Measurements from ENCODE around the gene APCDD1.

The APCDD1 gene

DNA sequence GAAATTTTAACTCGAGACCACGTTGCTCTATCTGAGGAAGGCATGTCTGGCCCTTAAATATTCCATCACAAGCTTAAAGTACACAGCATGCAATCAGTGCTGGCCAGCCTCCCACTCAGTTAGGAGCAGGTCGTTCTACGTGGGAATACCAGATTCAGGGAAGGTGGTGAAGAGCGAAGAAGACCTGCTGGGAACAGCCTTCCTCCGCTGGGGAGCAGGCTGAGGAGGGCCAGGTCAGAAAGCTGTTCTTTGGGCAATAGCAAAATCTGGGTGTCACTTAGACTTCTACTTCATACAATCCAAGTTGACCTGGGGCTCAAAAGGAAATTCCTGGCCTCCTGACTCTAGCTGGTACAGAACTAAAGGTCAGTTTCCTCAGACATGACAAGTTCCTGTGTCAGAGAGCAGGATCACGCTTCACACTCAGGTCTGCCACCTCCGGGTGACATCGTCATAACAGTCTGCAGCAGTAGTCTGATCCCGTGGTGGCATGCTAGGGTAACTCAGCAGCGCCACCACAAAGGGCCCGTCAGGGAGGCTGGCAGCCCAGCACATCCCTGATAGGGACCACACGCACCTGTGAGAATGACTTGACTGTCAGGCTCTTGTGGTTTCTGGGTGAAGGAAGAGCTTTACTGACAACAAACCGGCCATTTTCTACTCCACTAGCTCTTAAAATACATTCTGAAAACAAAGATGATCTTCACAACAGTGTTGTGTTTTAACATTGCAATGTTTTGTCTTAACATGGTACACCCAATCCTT, 36.1 kb downstream of the APCDD1 start:
- peak overlapping the region; percentile 16; the same call in 1 of the 2 replicates for H3K4me2 ChIP-seq (ENCODE audit: low read depth, low read length)
- H3F3A ChIP-seq (ENCODE audit: insufficient read depth, low read length) = no peaks in the 10 kb centered on the region
- no peaks in the 10 kb centered on the region for H3K27me3 ChIP-seq (replicated peaks; ENCODE audit: insufficient read depth, low read length)
- H3K4me3 ChIP-seq (ENCODE audit: low read length) = no peak overlapping the region
- H3K9ac ChIP-seq (ENCODE audit: low read length) = no peak overlapping the region
- peaks cover 3% of the 10 kb centered on the region; the same call in 1 of the 2 replicates for H3K4me1 ChIP-seq (ENCODE audit: low read length)
- no peaks in the 10 kb centered on the region for H3K9me3 ChIP-seq (replicated peaks; ENCODE audit: insufficient read depth, low read length)
- no peaks in the 10 kb centered on the region for H4K20me1 ChIP-seq (ENCODE audit: insufficient read depth, low read length)
- peak overlapping the region; percentile 57; the same call in 1 of the 2 replicates for H2AFZ ChIP-seq (ENCODE audit: low read length)
- peak; percentile 91 for DNase-seq
- H3K79me2 ChIP-seq (ENCODE audit: low read length) = no peaks in the 10 kb centered on the region
- no peaks in the 10 kb centered on the region for H3K36me3 ChIP-seq (replicated peaks; ENCODE audit: insufficient read depth, low read length)
- H3K9me2 ChIP-seq (replicated peaks; ENCODE audit: insufficient read depth, low read length) = no peaks in the 10 kb centered on the region
- TF ChIP-seq EZH2 (optimal IDR thresholded peaks at IDR 0.05; ENCODE audit: low read depth, low read length) (no peak), CTCF (IDR thresholded peaks at IDR 0.05; ENCODE audit: low read length) (peak; percentile 70), EZH2phosphoT487 (IDR thresholded peaks at IDR 0.05; ENCODE audit: low read length) (no peak)
- H3K27ac ChIP-seq (ENCODE audit: low read length) = no peak overlapping the region

DNA sequence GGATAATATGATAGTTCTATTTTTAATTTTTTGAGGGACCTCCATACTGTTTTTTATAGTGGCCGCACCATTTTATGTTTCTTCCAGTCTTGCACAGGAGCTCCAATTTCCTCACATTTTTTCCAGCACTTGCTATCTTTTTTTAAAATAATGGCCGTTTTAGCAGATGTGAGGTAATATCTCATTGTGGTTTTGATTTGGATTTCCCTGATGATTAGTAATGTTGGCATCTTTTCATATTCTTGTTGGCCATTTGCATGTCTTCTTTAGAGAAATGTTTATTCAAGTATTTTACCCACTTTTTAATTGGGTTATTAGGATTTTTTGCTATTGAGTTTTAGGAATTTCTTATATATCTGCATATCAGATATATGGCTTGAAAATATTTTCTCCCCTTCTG, 41.5 kb downstream of the APCDD1 start:
- Histone ChIP-seq H4K20me1 (ENCODE audit: insufficient read depth, low read length) (no peaks in the 10 kb centered on the region), H3K9ac (ENCODE audit: low read length) (no peak overlapping the region), H3F3A (ENCODE audit: insufficient read depth, low read length) (no peaks in the 10 kb centered on the region), H2AFZ (ENCODE audit: low read length) (no peak overlapping the region), H3K4me1 (ENCODE audit: low read length) (no peaks in the 10 kb centered on the region), H3K36me3 (replicated peaks; ENCODE audit: insufficient read depth, low read length) (no peaks in the 10 kb centered on the region), H3K9me2 (replicated peaks; ENCODE audit: insufficient read depth, low read length) (no peaks in the 10 kb centered on the region), H3K27ac (ENCODE audit: low read length) (no peak overlapping the region), H3K27me3 (replicated peaks; ENCODE audit: insufficient read depth, low read length) (no peaks in the 10 kb centered on the region), H3K9me3 (replicated peaks; ENCODE audit: insufficient read depth, low read length) (no peaks in the 10 kb centered on the region), H3K79me2 (ENCODE audit: low read length) (no peaks in the 10 kb centered on the region), H3K4me2 (ENCODE audit: low read depth, low read length) (no peak overlapping the region), H3K4me3 (ENCODE audit: low read length) (no peak overlapping the region)
- no peak for TF ChIP-seq EZH2 (optimal IDR thresholded peaks at IDR 0.05; ENCODE audit: low read depth, low read length)
- no peak for TF ChIP-seq EZH2phosphoT487 (IDR thresholded peaks at IDR 0.05; ENCODE audit: low read length)
- TF ChIP-seq CTCF (IDR thresholded peaks at IDR 0.05; ENCODE audit: low read length) = no peak
- no peak for DNase-seq

GRCh38 chr18:10497206-10497749, 42.8 kb downstream of the APCDD1 start:
- Histone ChIP-seq H3K36me3 (replicated peaks; ENCODE audit: insufficient read depth, low read length) (no peaks in the 10 kb centered on the region), H2AFZ (ENCODE audit: low read length) (no peak overlapping the region), H3K9me3 (replicated peaks; ENCODE audit: insufficient read depth, low read length) (no peaks in the 10 kb centered on the region), H3K27ac (ENCODE audit: low read length) (no peak overlapping the region), H3K4me1 (ENCODE audit: low read length) (no peaks in the 10 kb centered on the region), H4K20me1 (ENCODE audit: insufficient read depth, low read length) (no peaks in the 10 kb centered on the region), H3K9ac (ENCODE audit: low read length) (no peak overlapping the region), H3K9me2 (replicated peaks; ENCODE audit: insufficient read depth, low read length) (no peaks in the 10 kb centered on the region), H3K27me3 (replicated peaks; ENCODE audit: insufficient read depth, low read length) (no peaks in the 10 kb centered on the region), H3F3A (ENCODE audit: insufficient read depth, low read length) (no peaks in the 10 kb centered on the region), H3K4me3 (ENCODE audit: low read length) (no peak overlapping the region), H3K4me2 (ENCODE audit: low read depth, low read length) (no peak overlapping the region), H3K79me2 (ENCODE audit: low read length) (no peaks in the 10 kb centered on the region)
- DNase-seq = no peak
- TF ChIP-seq EZH2 (optimal IDR thresholded peaks at IDR 0.05; ENCODE audit: low read depth, low read length) (no peak), CTCF (IDR thresholded peaks at IDR 0.05; ENCODE audit: low read length) (no peak), EZH2phosphoT487 (IDR thresholded peaks at IDR 0.05; ENCODE audit: low read length) (no peak)
